Endothelial cell (in vitro differentiated cells): ENCODE results near the gene ANGPTL3. TPM values are rescaled to one million over a fixed set of nuclear protein-coding genes. Genes with fewer than 3 reads are reported as not detected.

Source experiments
- DNase-seq: peaks from one replicate; pipeline ENCODE4 v3.0.0; 2021; ENCODE audit warnings: low spot score
- H3K27ac Mint-ChIP-seq: one replicate; pipeline ENCODE4 v1.8.0; 2021; ENCODE audit warnings: mixed read lengths, inconsistent platforms; ENCODE audit not compliant: unreplicated experiment
- H3K27me3 Mint-ChIP-seq: one replicate; pipeline ENCODE4 v1.8.0; 2021; ENCODE audit warnings: mild to moderate bottlenecking, moderate library complexity, mixed read lengths, inconsistent platforms; ENCODE audit not compliant: unreplicated experiment
- H3K36me3 Mint-ChIP-seq: one replicate; pipeline ENCODE4 v1.8.0; 2021; ENCODE audit warnings: mild to moderate bottlenecking, low read depth, mixed read lengths, inconsistent platforms; ENCODE audit not compliant: unreplicated experiment
- H3K4me1 Mint-ChIP-seq: one replicate; pipeline ENCODE4 v1.8.0; 2021; ENCODE audit warnings: mild to moderate bottlenecking, mixed read lengths, inconsistent platforms; ENCODE audit not compliant: unreplicated experiment
- H3K4me3 Mint-ChIP-seq: one replicate; pipeline ENCODE4 v1.8.0; 2021; ENCODE audit warnings: mild to moderate bottlenecking, mixed read lengths, inconsistent platforms; ENCODE audit not compliant: unreplicated experiment
- H3K9me3 Mint-ChIP-seq: one replicate; pipeline ENCODE4 v1.8.0; 2021; ENCODE audit warnings: mixed read lengths, inconsistent platforms; ENCODE audit not compliant: unreplicated experiment
- total RNA-seq: library from RNA; stranded (reverse); fragmentation: NEBNext Ultra II Directional; extraction: Animal tissue kit (Norgen Biotek cat#: 25700); gene quantifications from one replicate; pipeline ENCODE4 v1.2.1, GENCODE V29; 2021; ENCODE audit not compliant: unreplicated experiment
- TF ChIP-seq, protein P1 (sequence below): fragments of 200-600 bp; sonication (generic); IDR thresholded peaks from one replicate; pipeline ENCODE4 v1.5.0; 2021; ENCODE audit warnings: antibody characterized with exemption; ENCODE audit not compliant: unreplicated experiment

Gene ANGPTL3
- total RNA-seq, 1 donor from 2014 or later: not detected

- Mint-ChIP-seq H3K36me3 (no peaks in the 10 kb centered on the region), H3K9me3 (no peaks in the 10 kb centered on the region), H3K4me1 (no peaks in the 10 kb centered on the region), H3K27ac (no peak overlapping the region), H3K27me3 (peaks cover 1% of the 10 kb centered on the region), H3K4me3 (no peak overlapping the region)
- no peak for DNase-seq
- TF ChIP-seq, protein P1, sequence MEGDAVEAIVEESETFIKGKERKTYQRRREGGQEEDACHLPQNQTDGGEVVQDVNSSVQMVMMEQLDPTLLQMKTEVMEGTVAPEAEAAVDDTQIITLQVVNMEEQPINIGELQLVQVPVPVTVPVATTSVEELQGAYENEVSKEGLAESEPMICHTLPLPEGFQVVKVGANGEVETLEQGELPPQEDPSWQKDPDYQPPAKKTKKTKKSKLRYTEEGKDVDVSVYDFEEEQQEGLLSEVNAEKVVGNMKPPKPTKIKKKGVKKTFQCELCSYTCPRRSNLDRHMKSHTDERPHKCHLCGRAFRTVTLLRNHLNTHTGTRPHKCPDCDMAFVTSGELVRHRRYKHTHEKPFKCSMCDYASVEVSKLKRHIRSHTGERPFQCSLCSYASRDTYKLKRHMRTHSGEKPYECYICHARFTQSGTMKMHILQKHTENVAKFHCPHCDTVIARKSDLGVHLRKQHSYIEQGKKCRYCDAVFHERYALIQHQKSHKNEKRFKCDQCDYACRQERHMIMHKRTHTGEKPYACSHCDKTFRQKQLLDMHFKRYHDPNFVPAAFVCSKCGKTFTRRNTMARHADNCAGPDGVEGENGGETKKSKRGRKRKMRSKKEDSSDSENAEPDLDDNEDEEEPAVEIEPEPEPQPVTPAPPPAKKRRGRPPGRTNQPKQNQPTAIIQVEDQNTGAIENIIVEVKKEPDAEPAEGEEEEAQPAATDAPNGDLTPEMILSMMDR: no peak
Measured at GRCh38 chr1:62590970-62591368, 6.4 kb upstream of the ANGPTL3 start.

GRCh38 chr1:62593825-62594394 lies 3.4 kb upstream of the ANGPTL3 start:
- TF ChIP-seq, protein P1: no peak
- H3K27ac Mint-ChIP-seq: no peak overlapping the region
- no peak overlapping the region for H3K4me3 Mint-ChIP-seq

DNA sequence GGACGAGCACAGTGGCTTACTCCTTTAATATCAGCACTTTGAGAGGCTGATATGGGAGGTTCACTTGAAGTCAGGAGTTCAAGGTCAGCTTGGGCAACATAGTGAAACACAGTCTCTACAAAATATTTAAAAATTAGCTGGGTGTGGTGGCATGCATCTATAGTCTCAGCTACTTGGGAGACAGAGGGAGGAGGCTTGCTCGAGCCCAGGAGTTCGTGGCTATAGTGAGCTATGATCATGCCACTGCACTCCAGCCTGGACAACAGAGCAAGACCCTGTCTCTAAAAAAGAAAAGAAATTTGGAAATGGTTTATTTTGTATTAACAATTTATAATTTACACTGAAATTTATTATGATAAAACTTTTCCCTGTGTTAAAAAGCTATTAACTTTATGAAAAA lies 1.7 kb upstream of the ANGPTL3 start:
- Mint-ChIP-seq H3K27me3 (peaks cover 1% of the 10 kb centered on the region), H3K4me1 (no peaks in the 10 kb centered on the region), H3K4me3 (no peak overlapping the region), H3K36me3 (no peaks in the 10 kb centered on the region), H3K27ac (no peak overlapping the region), H3K9me3 (no peaks in the 10 kb centered on the region)
- TF ChIP-seq, protein P1: no peak
- no peak for DNase-seq

More at GRCh38 chr1:62593825-62594394, 3.4 kb upstream of the ANGPTL3 start:
- H3K4me1 Mint-ChIP-seq: no peaks in the 10 kb centered on the region
- DNase-seq: no peak
- no peaks in the 10 kb centered on the region for H3K36me3 Mint-ChIP-seq
- peaks cover 1% of the 10 kb centered on the region for H3K27me3 Mint-ChIP-seq
- H3K9me3 Mint-ChIP-seq: no peaks in the 10 kb centered on the region

DNA sequence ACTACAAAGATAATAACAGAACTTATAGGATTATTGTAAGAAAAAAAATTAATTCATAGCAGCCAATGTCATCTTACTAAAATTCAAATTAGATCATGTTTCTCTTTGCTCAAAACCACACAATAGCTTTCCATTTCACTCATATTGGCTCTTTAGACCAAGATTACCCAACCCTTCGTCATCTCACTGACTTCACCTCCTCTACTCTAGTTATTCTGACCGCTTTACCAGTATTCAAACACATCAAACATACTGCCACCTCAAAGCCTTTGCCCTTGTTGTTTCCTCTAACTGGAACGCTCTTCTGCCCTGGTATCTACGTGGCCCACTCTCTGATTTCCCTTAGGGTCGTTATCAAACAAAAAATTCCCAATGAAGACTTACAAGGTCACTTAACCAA lies 1.7 kb downstream of the ANGPTL3 start:
- Mint-ChIP-seq H3K4me1 (no peaks in the 10 kb centered on the region), H3K9me3 (no peaks in the 10 kb centered on the region), H3K27me3 (no peaks in the 10 kb centered on the region), H3K36me3 (no peaks in the 10 kb centered on the region), H3K27ac (no peak overlapping the region), H3K4me3 (no peak overlapping the region)
- TF ChIP-seq, protein P1: no peak
- no peak for DNase-seq

DNA sequence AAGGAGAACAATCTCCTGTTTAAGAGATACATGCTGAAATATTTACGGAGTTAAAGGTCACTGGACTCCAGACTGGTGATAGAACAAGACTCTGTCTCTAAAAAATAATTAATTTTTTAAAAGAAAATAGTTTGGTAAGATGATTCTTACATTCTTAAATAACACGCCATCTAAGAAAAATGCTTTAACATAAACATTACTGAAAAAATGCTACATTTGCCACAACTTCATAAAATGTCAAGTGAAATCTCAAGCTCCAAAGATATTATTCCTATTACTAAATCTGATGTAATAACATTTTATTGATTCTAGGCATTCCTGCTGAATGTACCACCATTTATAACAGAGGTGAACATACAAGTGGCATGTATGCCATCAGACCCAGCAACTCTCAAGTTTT lies 4.1 kb downstream of the ANGPTL3 start:
- no peak for DNase-seq
- no peak overlapping the region for H3K4me3 Mint-ChIP-seq
- no peak overlapping the region for H3K27ac Mint-ChIP-seq
- no peaks in the 10 kb centered on the region for H3K9me3 Mint-ChIP-seq
- no peaks in the 10 kb centered on the region for H3K36me3 Mint-ChIP-seq
- no peaks in the 10 kb centered on the region for H3K27me3 Mint-ChIP-seq
- H3K4me1 Mint-ChIP-seq: no peaks in the 10 kb centered on the region
- TF ChIP-seq, protein P1: no peak
